BE2C (cell line): ENCODE data around the gene LOXHD1.

Experiments used
- DNase-seq: peaks from one replicate; pipeline ENCODE4 v3.0.0-alpha.2; 2020
- H3K27me3 ChIP-seq: fragments of 250-450 bp; sonication (Bioruptor Pico); 2 replicates; pipeline ENCODE4 v1.5.1; 2020; ENCODE audit warnings: mild to moderate bottlenecking
- H3K36me3 ChIP-seq: fragments of 250-450 bp; sonication (Bioruptor Pico); 2 replicates; pipeline ENCODE4 v1.5.1; 2020; ENCODE audit warnings: mild to moderate bottlenecking
- H3K4me1 ChIP-seq: fragments of 250-450 bp; sonication (Bioruptor Pico); 2 replicates; pipeline ENCODE4 v1.5.1; 2020
- H3K4me3 ChIP-seq: 2 replicates; pipeline ENCODE4 v1.5.1; 2011; ENCODE audit warnings: low read depth, low read length
- H3K9me3 ChIP-seq: fragments of 250-450 bp; sonication (Bioruptor Pico); 2 replicates; pipeline ENCODE4 v1.5.1; 2020
- TF ChIP-seq, protein P1 (sequence below): IDR thresholded peaks from 2 replicates; pipeline ENCODE4 v1.5.1; 2012; ENCODE audit warnings: mild to moderate bottlenecking, low read depth, low read length

The LOXHD1 gene

DNA sequence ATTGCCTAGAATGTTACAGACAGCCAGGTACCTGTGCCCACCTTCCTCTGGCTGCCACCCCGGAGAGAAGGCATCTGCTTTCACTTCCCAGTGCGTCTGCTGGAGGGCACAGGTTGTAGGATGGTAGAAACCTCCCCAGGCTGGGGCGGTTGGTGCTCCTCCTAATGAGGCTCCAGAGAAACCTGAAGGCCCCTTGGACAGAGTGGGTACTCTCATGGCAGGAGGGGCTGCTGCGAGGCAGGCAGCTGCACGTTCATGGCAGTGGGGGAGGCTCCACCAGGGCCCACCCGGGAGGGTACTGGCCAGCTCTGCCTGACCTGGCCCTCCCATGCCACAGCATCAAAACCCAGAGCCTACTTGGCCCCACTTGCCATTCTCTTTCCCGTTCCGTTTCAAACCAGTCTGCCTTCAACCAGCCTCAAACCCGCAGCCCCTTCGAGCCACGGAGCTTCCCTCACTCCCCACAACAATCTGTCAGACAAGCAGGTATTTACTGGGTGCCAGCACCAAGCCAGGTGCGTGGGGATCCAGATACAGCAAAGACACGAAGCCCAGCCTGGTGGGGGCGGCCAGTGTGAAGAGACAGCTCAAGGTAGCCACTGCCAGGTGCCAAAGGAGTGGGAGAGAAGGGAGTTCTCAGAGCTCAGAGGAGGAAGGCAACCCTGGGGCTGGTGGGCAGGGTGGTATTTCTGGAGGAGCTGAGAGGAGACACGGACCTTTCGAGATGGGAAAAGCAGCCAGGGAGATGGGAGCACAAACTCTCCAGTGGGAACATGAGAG lies 229.6 kb downstream of the LOXHD1 start:
- H3K27me3 ChIP-seq, result no peaks in the 10 kb centered on the region
- no peak overlapping the region for H3K4me3 ChIP-seq
- DNase-seq, result no peak
- TF ChIP-seq, protein P1, sequence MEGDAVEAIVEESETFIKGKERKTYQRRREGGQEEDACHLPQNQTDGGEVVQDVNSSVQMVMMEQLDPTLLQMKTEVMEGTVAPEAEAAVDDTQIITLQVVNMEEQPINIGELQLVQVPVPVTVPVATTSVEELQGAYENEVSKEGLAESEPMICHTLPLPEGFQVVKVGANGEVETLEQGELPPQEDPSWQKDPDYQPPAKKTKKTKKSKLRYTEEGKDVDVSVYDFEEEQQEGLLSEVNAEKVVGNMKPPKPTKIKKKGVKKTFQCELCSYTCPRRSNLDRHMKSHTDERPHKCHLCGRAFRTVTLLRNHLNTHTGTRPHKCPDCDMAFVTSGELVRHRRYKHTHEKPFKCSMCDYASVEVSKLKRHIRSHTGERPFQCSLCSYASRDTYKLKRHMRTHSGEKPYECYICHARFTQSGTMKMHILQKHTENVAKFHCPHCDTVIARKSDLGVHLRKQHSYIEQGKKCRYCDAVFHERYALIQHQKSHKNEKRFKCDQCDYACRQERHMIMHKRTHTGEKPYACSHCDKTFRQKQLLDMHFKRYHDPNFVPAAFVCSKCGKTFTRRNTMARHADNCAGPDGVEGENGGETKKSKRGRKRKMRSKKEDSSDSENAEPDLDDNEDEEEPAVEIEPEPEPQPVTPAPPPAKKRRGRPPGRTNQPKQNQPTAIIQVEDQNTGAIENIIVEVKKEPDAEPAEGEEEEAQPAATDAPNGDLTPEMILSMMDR, result no peak
- H3K9me3 ChIP-seq, result no peaks in the 10 kb centered on the region
- no peaks in the 10 kb centered on the region for H3K4me1 ChIP-seq
- no peaks in the 10 kb centered on the region for H3K36me3 ChIP-seq
